Activated T-helper 2 cell treated with anti-CD3 and anti-CD28 coated beads, Interferon-gamma antibody, Interleukin-2, Interleukin-4, amounts not matched to agents 10 μg/mL and 5 μg/mL and 100 μg/mL, durations not matched to agents 14 hours and 24 hours and 36 hours (primary cell): ENCODE results near the gene TMEM132E. TPM values are rescaled to one million over a fixed set of nuclear protein-coding genes. Genes with fewer than 3 reads are reported as not detected.

Experiments used
- DNase-seq: peaks from one replicate; pipeline ENCODE4 v3.0.0; 2021; ENCODE audit warnings: low spot score
- H3K27ac Mint-ChIP-seq: one replicate; pipeline ENCODE4 v1.8.0; 2021; ENCODE audit warnings: mixed read lengths
- H3K27me3 Mint-ChIP-seq: one replicate; pipeline ENCODE4 v1.8.0; 2021; ENCODE audit warnings: low read depth, mixed read lengths
- H3K36me3 Mint-ChIP-seq: one replicate; pipeline ENCODE4 v1.8.0; 2021; ENCODE audit warnings: low read depth, mixed read lengths
- H3K4me1 Mint-ChIP-seq: one replicate; pipeline ENCODE4 v1.8.0; 2021; ENCODE audit warnings: low read depth, mixed read lengths
- H3K4me3 Mint-ChIP-seq: one replicate; pipeline ENCODE4 v1.8.0; 2021; ENCODE audit warnings: low read depth, mild to moderate bottlenecking, moderate library complexity, mixed read lengths
- H3K9me3 Mint-ChIP-seq: one replicate; pipeline ENCODE4 v1.8.0; 2021; ENCODE audit warnings: mixed read lengths
- intact Hi-C: fragments of 100-400 bp; cut with micrococcal nuclease; formaldehyde crosslinking; loops from one replicate; pipeline ENCODE4 v1.15.1; 2023
- total RNA-seq: library from RNA; stranded (reverse); gene quantifications from 2 replicates; pipeline ENCODE4 v1.2.3, GENCODE V29; 2022

TMEM132E gene
- total RNA-seq, 1 donor from 2014 or later = not detected

- H3K27ac Mint-ChIP-seq = no peak overlapping the region
- no peak overlapping the region for H3K4me3 Mint-ChIP-seq
- peaks cover 13% of the 10 kb centered on the region for H3K27me3 Mint-ChIP-seq
- H3K36me3 Mint-ChIP-seq = no peaks in the 10 kb centered on the region
- no peaks in the 10 kb centered on the region for H3K4me1 Mint-ChIP-seq
- no peak for DNase-seq
- no peaks in the 10 kb centered on the region for H3K9me3 Mint-ChIP-seq
- intact Hi-C loops = no loop called here
Measured at GRCh38 chr17:34652021-34652555, 72.7 kb downstream of the TMEM132E start.

GRCh38 chr17:34653511-34653910 is 74.1 kb downstream of the TMEM132E start:
- Mint-ChIP-seq H3K27me3 (peaks cover 13% of the 10 kb centered on the region), H3K9me3 (no peaks in the 10 kb centered on the region), H3K4me3 (no peak overlapping the region), H3K4me1 (no peaks in the 10 kb centered on the region), H3K36me3 (no peaks in the 10 kb centered on the region), H3K27ac (no peak overlapping the region)
- no peak for DNase-seq
- intact Hi-C loops = no loop called here

DNA sequence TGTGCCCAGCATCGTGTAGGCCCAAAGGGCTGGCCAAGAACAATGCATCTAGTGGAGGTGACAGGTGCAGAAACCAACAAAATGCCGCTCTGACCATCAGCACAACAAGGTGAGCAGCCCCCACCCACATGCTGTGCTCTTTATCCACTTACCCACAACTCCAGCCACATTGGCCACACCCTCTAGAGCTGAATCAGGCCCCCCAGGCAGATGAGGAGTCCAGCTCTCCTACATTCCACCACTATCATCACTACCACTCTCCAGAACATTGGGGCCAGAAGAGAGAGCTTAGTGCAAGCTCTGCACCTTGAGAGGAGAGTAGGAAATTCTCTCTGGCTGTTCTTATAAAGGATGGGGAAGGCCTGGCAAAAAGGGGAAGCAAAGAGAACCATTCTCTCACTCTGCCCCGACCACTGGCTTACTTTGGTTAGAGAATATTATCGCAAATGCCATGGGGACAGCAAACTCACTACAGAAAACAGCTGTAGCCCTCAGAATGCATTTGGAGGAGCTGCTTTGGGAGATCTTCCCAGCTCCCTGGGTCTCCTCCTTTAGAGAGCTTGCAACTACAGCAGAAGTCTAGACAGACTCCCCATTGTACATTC is 75.0 kb downstream of the TMEM132E start:
- Mint-ChIP-seq H3K9me3 (no peaks in the 10 kb centered on the region), H3K27me3 (peaks cover 13% of the 10 kb centered on the region), H3K4me3 (no peak overlapping the region), H3K36me3 (no peaks in the 10 kb centered on the region), H3K4me1 (no peaks in the 10 kb centered on the region), H3K27ac (no peak overlapping the region)
- DNase-seq = no peak
- intact Hi-C loops = no loop called here

GRCh38 chr17:34654881-34655276 is 75.5 kb downstream of the TMEM132E start:
- Mint-ChIP-seq H3K36me3 (no peaks in the 10 kb centered on the region), H3K4me3 (no peak overlapping the region), H3K9me3 (no peaks in the 10 kb centered on the region), H3K27me3 (peaks cover 13% of the 10 kb centered on the region), H3K27ac (no peak overlapping the region), H3K4me1 (no peaks in the 10 kb centered on the region)
- DNase-seq = no peak
- intact Hi-C loops = no loop called here

- intact Hi-C loops = no loop called here
Measured at GRCh38 chr17:34656801-34657200, 77.4 kb downstream of the TMEM132E start.

DNA sequence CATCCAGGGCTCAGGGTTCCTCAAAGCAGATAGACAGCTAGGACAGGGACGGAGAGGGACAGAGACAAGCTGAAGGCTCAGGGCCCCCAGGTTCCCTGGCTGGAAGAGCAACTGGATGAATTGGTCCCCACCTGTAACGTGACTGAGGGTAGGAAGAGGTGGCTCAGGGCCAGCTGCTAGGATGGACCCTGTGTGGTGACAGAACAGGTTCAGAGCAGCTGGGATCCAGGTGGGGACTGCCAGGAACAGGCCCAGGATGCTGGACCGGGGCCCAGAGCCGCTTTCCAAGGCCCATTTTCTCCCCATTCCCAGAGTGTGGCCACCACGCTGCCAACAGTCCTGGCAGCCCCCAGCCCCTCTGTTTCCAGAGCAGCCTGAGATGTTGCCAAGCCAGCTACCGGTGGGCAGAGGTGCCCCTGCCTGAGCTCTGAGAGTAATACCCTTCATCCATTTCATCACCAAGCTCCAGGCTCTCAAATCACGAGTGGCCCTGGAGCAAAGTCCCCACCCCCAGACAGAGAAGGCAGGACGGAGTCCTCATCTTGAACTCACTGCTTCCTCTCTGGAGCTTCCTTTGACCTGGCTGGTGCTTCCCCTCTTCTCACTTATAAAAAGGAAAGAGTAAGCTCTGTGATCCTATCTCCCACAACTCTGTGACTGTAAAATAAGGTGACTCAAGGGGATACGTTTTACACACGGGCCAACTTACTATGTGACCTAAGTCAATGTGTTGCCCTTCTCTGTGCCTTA is 79.6 kb downstream of the TMEM132E start:
- Mint-ChIP-seq H3K4me3 (no peak overlapping the region), H3K36me3 (no peaks in the 10 kb centered on the region), H3K27me3 (peaks cover 5% of the 10 kb centered on the region), H3K4me1 (no peaks in the 10 kb centered on the region), H3K27ac (no peak overlapping the region), H3K9me3 (no peaks in the 10 kb centered on the region)
- no peak for DNase-seq
- intact Hi-C loops = no loop called here

More at GRCh38 chr17:34656801-34657200, 77.4 kb downstream of the TMEM132E start:
- Mint-ChIP-seq H3K27ac (no peak overlapping the region), H3K4me1 (no peaks in the 10 kb centered on the region), H3K27me3 (peaks cover 13% of the 10 kb centered on the region), H3K9me3 (no peaks in the 10 kb centered on the region), H3K4me3 (no peak overlapping the region), H3K36me3 (no peaks in the 10 kb centered on the region)
- DNase-seq = no peak

DNA sequence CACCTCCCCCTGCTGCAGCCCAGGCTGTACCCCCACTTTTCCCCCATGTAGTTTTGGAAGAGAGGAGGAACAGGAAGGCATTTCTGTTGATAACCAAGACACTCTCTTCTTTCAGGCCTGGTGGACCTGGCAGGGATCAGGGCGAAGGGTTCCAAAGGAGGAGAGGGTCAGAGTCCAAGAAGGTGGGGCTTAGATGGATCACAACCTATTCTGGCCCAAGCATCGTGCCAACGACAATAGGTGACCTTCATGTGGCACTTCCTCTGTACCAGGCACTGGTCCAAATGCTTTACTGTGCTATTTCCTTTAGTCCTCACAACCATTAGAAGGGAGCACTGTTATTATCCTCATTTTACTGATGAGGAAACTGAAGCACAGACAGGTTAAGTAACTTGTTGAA is 84.3 kb downstream of the TMEM132E start:
- Mint-ChIP-seq H3K36me3 (no peaks in the 10 kb centered on the region), H3K4me1 (peaks cover 3% of the 10 kb centered on the region), H3K27ac (no peak overlapping the region), H3K4me3 (no peak overlapping the region), H3K27me3 (peaks cover 12% of the 10 kb centered on the region), H3K9me3 (no peaks in the 10 kb centered on the region)
- DNase-seq = no peak
- intact Hi-C loops = no loop called here

- peaks cover 12% of the 10 kb centered on the region for H3K27me3 Mint-ChIP-seq
- H3K27ac Mint-ChIP-seq = no peak overlapping the region
Measured at GRCh38 chr17:34665150-34665806, 85.9 kb downstream of the TMEM132E start.

DNA sequence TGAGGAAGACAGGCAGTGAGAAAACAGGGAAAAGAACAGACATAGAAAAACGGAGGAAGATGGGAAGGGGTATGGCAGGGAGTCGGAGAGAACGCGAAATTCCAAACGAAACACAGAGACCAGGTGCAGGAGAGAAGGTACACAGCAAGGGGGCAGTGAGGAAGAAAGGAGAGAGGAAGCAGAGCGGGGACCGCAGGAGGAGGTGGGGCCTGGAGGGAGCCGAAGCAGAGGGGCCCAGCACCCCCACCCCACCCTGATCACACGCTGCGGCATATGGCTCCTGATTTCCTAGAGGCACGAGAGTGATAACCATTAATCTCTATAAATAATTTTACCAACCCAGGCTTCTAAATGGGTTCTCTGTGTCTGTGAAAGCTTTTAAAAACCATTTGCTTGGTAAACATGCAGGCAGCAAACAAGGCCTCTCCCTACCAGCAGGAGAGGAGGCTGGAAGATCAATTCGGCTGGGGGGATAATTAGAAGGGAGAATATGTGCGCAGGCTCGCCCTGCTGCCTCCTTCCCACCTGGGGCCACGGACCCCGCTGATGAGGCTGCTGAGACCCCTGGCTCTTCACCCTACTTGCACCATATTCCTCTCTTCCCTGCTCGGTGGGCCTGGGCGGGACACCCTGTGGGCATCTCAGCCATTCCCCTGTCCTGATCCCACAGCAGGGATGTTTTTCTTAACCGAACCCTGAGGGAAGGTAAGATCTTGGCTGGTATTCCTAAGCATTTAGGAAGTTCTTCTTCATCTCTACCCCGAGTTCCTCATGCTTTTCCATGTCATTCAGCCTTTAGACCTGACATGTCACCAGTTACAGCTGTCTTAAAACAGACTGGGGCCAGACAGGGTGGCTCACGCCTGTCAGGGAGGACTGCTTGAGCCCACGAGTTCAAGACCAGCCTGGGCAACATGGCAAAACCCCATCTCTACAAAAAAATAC is 86.7 kb downstream of the TMEM132E start:
- Mint-ChIP-seq H3K4me3 (no peak overlapping the region), H3K27me3 (peaks cover 12% of the 10 kb centered on the region), H3K4me1 (peaks cover 3% of the 10 kb centered on the region), H3K36me3 (no peaks in the 10 kb centered on the region), H3K27ac (no peak overlapping the region), H3K9me3 (no peaks in the 10 kb centered on the region)
- intact Hi-C loops = no loop called here
- no peak for DNase-seq

More at GRCh38 chr17:34665150-34665806, 85.9 kb downstream of the TMEM132E start:
- Mint-ChIP-seq H3K9me3 (no peaks in the 10 kb centered on the region), H3K4me1 (peaks cover 3% of the 10 kb centered on the region), H3K4me3 (no peak overlapping the region), H3K36me3 (no peaks in the 10 kb centered on the region)
- intact Hi-C loops = no loop called here
- DNase-seq = no peak

DNA sequence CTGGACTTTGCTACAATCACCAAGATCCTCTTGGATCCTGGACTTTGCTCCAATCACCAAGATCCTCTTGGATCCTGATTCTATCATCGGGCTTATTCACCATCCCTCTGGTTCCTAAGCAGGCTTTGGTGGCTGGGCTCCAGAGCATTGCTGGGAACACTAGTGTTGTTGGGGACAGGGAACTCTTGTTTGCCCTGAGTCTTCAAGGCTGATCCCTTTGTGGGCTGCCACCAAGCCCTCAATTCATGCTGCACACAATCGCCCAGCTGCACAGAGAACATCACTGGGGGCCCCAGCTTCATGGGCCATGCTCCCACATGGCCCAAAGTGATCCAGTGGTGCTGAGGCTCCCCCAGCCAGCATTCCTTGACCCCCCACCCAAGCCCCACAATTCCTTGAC is 88.3 kb downstream of the TMEM132E start:
- Mint-ChIP-seq H3K4me3 (no peak overlapping the region), H3K27ac (no peak overlapping the region), H3K9me3 (no peaks in the 10 kb centered on the region), H3K27me3 (peaks cover 12% of the 10 kb centered on the region), H3K4me1 (peaks cover 3% of the 10 kb centered on the region), H3K36me3 (no peaks in the 10 kb centered on the region)
- intact Hi-C loops = no loop called here
- DNase-seq = no peak

DNA sequence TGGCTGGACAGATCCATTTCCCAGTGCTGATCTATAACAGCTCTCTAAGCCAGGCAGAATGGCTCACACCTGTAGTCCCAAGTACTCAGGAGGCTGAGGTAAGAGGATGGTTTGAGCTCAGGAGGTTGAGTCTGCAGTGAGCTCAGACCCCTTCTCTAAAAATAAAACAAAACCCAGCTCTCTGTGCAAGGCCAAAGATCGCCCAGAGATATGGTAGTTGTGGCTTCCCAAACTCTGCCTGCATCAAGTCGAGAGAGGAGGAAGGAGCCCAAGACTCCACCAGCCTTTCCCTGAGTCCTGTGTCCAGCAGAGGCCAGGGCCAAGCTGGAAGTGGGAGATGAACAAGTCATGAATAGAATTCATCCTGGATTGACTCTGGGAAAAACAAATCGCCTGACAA is 88.8 kb downstream of the TMEM132E start:
- H3K4me3 Mint-ChIP-seq = no peak overlapping the region
- H3K27ac Mint-ChIP-seq = no peak overlapping the region
- intact Hi-C loops = no loop called here
- no peaks in the 10 kb centered on the region for H3K36me3 Mint-ChIP-seq
- H3K4me1 Mint-ChIP-seq = peaks cover 3% of the 10 kb centered on the region
- H3K9me3 Mint-ChIP-seq = no peaks in the 10 kb centered on the region
- H3K27me3 Mint-ChIP-seq = peaks cover 12% of the 10 kb centered on the region
- no peak for DNase-seq

- H3K27me3 Mint-ChIP-seq = peaks cover 11% of the 10 kb centered on the region
- no peak overlapping the region for H3K4me3 Mint-ChIP-seq
- intact Hi-C loops = no loop called here
Measured at GRCh38 chr17:34669511-34669910, 90.1 kb downstream of the TMEM132E start.

More at GRCh38 chr17:34669511-34669910, 90.1 kb downstream of the TMEM132E start:
- DNase-seq = no peak
- Mint-ChIP-seq H3K9me3 (no peaks in the 10 kb centered on the region), H3K4me1 (peaks cover 3% of the 10 kb centered on the region), H3K27ac (no peak overlapping the region), H3K36me3 (no peaks in the 10 kb centered on the region)
